ENCODE data around the gene ALDH1L1.
"Not testable (repeated sequence)": the region's sequence is repeated elsewhere in the genome, so short reads cannot be mapped to it uniquely, and the experiment has no call there.

The ALDH1L1 gene

DNA sequence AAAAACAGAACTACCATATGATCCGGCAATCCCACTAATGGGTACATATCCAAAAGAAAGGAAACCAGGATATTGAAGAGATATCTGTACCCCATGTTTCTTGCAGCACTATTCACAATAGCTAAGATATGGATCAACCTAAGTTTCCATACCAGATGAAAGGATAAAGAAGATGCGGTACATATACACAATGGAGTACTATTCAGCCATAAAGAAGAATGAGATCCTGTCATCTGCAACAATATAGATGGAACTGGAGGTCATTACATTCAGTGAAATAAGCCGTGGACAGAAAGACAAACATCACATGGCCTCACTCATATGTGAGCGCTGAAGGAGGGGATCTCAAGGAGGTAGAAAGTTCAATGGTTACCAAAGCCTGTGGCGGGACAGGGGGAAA is 99.4 kb downstream of the ALDH1L1 start:
- DNase-seq: no peak

DNA sequence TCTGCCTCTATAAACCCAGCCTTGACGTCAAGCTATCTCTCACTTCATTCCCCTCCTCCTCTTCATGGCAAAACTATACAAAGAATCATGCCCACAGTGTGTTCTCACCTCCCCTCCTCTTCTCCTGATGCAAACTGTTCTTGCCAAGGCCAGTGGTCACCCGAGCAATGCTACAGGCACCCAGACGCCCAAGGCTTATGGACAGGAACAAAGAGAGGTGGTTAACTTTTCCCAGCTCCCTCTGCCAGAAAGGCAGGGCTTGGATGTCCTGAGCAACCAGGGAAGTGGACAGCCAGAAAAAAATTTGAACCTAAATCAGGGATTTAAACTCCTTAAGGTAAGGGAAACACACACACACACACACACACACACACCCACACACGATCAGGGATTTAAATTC is 101.5 kb downstream of the ALDH1L1 start:
- DNase-seq: no peak

DNA sequence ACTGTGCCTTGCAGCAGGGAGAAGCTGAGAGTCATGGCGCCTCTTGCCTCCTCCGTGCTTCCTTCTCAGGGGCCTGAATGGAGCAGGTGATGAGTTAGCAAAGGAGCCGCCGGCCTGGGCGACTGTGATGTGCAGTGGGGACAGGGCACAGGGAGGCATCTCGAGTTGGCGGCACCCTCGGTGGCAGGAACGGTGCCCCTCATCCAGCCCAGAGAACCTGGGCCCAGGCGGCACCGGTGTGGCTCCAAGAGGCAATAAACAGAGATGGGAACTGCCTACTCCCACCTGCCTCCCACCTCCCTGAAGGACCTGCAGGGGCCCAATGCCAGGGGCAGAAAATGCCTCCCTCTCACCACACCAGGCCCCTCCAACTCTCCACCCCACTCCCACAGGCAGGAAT is 102.6 kb downstream of the ALDH1L1 start:
- DNase-seq: no peak

DNA sequence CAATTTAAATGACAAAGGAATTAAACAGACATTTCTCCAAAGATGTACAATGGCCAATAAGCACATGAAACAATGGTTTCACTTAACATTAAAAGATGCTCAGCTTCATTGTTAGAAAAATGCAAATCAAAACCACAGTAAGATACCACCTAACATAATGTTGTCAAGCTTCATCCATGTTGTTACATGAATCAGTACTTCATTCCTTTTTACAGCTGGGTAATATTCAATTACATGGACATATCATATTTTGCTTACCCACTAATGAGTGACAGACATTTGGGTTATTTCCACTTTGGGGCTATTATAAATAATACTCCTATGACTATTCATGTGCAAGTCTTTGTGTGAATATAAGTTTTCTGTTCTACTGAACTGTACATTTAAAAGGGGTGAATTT is 104.2 kb downstream of the ALDH1L1 start:
- DNase-seq: no peak

DNA sequence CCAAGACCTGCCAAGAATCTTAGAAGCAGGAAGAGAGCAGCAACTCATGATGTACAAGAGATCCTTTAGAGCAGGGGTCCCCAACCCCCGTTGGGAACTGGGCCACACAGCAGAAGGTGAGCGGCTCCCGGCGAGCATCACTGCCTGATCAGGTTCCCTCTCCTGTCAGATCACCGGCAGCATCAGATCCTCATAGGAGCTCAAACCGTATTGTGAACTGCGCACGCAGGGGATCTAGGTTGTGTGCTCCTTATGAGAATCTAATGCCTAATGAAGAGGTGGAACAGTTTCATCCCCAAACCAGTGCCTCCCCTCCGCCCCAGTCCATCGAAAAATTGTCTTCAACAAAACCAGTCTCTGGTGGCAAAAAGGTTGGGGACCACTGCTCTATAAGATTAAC is 110.2 kb downstream of the ALDH1L1 start:
- DNase-seq: no peak

DNA sequence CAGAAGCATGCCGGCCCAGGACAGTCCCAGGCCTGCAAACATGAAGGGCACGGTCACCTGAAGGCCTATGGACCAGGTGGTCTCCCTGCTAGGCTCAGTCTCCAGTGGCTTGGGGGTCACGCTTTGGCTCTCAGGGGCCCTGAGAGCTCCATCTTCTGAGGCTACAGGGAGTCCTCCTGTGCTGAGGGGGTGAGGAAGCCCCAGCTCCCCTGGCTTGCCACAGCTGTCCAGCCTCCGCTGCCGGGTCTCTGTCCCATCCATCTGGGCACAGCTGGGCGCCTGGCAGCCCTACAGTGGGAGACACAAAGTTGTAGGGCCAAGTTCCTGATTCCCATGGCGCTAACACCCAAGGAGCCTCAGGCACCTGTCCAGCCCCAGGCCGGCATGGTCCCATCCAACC is 112.4 kb downstream of the ALDH1L1 start:
- no peak for DNase-seq

DNA sequence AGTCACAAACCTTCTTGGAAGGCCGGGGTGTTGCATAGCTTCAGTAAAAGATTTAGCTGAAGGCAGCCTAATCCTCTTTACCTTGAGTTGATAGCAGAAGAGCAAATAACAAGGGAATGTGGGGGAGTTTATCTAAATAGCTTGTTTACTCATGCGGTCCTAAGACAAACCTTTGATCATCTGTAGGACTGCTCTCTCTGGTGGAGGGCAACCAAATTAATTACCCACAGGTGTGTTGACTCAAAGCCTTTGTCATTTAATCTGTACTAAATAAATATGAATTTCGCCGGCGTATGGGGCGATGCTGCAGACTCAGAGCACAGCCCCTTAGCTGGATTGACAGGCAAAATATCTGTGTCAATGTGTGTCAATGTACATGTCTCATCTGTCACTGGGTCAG is 113.7 kb downstream of the ALDH1L1 start:
- not testable (repeated sequence) for DNase-seq

DNA sequence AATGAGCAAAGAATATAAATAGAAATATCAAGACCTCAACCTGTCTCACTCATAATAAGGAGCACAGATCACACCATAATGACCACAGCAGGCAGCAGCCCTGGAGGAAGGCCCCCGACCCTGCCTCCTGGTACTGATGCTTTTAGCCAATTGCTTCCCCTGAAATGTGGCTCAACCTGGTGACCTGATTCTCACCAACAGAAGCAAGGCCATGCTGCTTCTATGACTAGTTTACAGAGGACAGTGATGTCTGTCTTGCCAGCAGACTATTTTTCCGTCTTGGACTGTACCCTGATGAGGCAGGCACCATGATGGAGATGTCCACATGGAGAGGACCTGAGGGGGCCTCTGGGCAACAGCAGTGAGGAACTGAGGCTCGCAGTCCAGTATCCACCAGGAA is 114.5 kb downstream of the ALDH1L1 start:
- DNase-seq: no peak

DNA sequence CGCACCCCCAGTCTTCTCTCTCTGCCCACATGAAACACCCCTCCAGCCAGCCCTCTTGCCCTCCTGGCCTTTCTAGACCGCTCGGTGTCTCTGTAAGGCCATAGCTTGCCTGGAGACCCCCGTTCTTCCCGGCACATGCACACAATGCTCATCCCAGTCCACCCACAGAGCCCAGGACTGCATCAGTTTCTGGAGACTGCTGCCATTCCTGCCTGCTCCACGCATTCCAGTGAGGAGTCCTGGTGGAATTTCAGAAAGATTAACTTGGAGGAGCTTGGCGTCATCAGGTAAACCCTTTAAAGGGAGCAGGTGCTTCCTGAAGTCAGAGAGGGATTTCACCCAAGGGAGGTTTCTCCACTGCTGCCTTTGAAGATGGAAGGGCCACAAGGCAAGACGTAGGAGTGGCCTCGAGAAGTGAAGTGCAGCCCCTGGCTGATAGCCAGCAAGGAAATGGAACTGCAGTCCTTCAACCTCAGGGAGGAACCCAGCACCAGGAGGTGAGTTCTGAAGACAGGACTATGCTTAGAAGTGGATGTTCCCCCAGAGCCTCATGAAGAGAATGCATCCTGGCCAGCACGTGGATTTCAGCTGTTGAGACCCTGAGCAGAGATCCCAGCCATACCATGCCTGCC is 115.6 kb downstream of the ALDH1L1 start:
- DNase-seq: peak; percentile 57

DNA sequence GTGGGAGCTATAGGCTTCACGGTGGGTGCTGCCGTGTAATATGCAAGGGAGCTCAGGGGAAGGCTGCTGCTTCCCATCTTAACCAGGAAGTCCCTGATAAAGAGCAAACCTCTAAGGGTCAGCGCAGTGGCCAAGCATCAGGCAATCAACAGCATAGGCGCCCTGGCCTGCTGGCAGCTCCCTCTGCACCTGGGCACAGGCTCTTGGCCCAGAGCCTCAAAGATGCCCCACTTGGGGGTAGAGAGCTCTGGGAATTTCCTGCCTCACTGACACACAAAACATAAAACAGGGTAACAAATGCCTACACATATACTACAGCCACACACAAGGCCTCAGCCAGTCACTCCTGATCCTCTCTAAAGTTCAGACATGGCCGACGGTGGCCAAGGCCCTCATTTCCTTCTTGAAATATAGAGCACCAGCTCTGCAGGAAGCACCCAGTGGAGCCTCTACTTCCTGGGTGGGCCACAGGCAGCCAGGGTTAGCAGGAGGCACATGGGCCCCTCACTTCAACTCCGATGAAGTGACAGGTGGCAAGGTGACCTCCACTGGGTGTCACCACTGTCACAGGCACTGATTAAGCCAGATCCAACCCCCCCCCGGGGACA is 116.9 kb downstream of the ALDH1L1 start:
- DNase-seq: no peak

DNA sequence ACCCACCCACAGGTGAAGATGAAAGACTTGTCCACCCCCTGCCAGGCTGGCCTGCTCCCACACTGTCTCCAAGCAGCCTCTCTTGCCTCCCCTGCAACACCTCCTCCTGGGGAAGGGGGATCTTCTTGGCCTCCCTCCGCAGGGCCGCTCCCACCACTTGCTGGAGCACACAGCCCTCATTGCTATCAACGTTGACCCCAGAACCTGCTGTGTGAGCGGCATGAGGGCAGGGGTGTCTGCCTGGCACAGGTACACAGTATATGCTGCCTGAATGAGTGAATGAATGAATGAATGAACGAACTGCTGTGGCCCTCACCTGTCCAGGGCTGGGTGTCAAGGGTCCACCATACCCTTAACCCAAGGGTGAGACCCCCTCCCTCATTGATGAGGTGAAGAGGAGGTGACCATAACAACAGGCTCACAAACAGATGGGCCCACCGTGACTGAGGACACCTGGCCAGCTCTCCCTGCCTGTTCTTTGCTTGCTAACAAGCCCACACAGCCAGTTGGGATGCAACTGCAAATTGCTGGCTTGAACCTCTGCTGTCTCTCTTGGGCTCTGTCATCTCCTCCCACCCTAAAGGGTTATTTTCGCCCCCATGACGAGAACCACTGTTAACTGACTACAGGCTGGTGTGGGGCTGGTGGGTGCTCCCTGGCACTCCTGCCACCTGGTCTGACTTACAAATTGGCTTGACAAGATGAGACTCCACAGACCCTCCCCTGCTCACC is 118.9 kb downstream of the ALDH1L1 start:
- no peak for DNase-seq

DNA sequence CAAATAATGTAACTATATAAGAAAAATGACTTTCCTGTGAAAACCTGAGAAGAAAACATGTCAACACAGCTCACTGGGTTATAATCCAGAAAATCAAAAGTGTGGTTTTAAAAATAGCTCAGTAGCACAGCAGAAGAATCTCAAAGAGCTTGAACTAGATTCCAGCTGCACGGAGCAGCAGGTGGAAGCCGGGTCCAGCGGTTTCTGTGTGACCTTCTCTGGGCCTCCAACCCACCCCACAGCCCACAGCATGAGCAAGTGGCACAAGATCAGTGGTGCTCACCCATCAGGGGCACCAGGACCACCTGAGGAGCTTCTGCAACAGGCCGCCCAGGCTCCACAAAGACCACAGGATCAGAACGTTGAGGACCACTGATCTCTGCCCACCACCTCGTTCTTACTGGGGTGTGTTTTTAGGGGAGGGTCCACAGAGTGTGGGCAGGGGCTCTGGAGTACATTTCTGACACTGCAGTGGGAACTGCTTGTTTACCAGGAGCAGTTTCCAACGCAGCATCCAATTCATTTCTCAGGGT is 119.7 kb downstream of the ALDH1L1 start:
- DNase-seq: no peak

DNA sequence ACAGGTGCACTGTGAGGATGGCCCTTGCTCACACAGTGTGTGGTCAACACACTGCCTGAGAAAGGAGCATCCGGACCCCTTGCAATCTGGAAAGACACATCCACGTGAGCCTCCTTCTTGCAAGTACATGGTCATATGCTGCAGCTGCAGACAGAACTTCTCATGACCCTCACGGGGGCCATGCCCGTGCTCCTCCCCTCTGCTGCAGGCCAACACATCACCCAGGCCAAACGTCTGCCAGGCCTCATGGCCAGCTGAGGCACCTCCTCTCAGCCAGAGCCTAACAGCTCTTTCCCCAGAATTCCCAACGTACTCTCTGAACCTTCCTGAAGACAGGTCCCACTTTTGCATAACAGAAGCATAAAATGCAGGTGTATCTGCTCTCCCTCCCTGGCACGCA is 121.7 kb downstream of the ALDH1L1 start:
- no peak for DNase-seq

DNA sequence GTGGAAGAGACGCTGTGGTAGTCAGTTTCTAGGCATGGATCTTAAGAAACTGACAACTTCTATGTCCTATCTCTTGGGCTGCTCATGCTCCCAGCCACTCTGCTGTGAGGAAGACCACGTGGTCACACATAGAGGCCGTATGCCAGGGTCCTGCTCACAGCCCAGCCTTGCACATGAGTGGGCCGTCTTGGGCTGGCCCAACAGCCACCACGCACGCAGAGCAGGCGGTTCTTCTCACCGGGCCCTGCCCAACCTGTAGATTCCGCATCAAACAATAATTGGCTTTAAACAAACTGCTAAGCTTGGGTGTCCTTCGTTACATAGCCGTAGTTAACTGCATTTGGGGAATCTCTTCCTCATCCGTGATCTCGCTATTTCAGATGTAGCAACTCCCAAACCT is 122.5 kb downstream of the ALDH1L1 start:
- no peak for DNase-seq

DNA sequence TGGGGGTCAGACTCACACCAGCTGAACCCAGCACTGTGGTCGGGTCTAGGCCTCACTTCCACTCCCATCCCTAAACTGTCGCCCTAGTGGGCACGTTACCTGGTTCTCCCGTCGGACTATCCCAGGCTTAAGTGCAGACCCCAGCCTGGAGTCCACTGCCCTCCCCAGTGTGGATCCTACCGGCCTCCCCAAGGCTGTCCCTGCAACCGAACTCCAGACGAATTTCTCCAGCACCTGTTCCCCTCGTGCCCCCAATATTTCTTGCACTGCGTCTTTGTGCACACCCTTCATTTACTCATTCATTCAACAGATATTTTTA is 122.9 kb downstream of the ALDH1L1 start:
- no peak for DNase-seq

DNA sequence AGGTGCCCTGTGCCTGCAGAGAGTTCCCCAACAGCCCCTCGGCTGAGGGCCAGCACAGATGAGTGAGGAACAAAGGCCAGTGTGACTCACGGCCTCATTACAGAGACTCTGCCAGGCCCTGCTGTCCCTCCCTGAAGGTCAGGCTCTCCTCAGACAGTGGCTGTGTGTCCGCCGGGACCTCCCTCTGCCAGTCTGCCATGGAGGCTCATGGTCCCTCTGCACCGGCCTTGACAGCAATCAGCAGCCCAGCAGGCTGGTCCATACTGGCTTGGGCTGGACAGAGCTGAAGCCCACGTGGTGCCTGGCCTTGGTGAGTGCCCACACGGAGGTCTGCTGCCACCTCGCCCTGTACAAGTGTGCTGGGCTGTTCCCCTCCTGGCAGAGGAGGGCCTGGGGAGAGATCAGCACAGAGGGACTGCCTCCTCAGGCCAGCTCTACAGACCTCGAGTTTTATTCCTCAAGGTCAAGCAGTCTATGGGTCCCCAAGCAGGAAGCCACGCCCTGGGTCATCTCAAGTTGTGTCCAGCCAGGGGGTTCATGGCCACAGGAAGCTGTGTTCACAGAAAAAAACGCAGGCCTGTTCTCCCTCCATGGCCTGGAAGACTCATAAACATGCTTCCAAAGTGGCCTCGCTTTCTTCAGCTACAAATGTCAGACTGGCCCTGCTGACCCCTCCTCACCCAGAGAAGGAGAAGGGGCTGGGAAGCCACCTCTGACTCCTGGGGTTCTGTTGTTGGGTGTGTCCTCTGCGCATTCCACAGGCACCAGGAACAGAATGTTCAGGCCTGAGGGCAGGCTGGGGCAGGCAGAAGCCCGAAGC is 123.5 kb downstream of the ALDH1L1 start:
- no peak for DNase-seq

DNA sequence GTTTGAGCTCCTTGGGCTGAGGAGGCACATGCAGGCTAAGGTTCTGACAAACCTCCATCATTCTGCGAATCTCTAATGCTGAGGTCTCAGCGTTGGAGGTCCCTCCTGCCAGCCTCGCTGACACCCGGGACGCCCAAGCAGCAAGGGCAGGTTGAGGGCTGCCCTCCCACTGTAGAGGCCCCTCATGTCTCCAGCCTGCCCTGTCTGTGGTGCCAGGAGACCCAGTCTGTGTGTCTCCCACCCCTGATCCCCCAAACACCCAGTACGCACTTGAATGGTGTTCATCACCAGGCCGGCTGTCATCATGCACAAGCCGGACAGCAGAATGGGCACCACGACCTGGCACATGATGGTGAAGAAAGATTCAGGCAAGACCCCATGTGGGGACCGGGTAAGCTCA is 124.3 kb downstream of the ALDH1L1 start:
- DNase-seq: no peak

DNA sequence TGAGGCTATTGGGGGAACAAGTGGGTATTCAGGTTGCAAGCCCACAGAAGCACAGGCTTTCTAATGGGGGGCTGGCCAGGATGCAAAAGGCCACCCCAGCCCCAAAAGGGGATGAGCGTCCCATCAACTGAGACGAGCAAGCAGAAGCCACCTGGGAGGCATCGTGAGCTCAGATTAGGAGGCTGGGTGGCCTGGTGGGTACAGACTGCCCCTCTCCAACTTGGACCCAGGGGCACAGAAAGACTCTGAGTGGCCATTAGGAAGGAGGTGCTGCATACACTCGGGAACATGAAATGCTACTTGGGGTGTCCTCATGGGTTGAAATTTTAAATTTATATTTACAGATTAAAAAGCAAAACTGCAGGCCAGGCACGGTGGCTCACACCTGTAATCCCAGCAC is 125.5 kb downstream of the ALDH1L1 start:
- no peak for DNase-seq

DNA sequence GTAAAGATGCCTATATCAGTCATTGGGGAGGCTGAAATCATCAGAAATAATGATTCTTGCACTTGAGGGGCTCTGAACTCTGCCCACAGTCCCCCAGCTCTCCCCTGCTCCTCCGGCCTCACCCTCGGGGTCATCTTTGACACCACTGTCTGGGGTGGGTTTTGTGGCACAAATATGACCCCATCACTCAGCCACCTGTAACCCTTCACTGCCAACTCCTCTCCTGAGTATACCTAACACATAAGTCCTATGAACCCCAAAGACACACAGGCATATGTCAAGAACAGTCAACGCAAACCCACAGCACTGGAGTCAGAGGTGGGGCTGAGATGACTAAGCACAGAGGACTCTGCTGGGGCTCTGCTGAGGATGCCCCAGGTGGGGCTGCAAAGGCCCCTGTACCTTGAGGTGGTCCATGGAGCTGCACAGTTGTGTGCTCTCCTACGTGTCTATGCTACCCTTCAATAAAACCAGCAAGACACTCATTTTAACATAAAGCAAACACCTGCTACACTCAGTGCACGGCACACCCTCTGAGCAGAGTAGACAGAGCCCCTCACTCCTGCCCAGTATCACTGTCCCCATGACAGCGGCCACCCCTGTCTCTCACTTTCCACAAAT is 126.3 kb downstream of the ALDH1L1 start:
- no peak for DNase-seq

Measured in hematopoietic multipotent progenitor cell treated with erythropoietin and hydrocortisone succinate and interleukin-3 and kit ligand, for 8 days (in vitro differentiated cells).